Fibroblast of skin of left biceps (primary cell): ENCODE results near the gene SDK2.
"Not testable (repeated sequence)": the region's sequence is repeated elsewhere in the genome, so short reads cannot be mapped to it uniquely, and the experiment has no call there.

Experiments
- DNase-seq, 2 experiments: peaks; one replicate each; pipeline ENCODE4 v3.0.0-alpha.2; 2013; ENCODE audit warnings: low read depth in 2 of 2

SDK2 gene

GRCh38 chr17:73489333-73489732, 154.9 kb downstream of the SDK2 start:
- no peak for DNase-seq

GRCh38 chr17:73485130-73485529, 159.1 kb downstream of the SDK2 start:
- no peak for DNase-seq

DNA sequence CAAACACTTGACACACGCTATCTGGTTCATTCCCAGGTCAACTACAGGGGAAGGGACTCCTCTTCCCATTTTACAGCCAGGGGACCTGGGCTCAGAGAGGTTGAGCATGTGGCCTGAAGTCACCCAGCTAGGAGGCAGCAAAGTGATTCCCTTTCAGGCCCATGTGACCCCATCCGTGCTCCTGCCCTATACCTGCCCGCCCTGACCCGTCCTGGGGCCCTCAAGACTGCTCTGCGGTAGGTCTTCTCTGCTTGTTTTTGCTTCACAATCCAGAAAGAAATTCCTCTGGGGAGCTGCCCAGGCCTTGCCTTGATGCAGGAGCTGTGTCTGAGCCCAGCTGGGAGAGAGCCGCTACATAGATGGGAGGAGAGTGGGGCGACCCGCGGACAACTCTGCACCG, 161.4 kb downstream of the SDK2 start:
- no peak for DNase-seq

GRCh38 chr17:73482251-73482716, 162.0 kb downstream of the SDK2 start:
- DNase-seq = no peak

- DNase-seq = no peak
These were observed 162.6 kb downstream of the SDK2 start for GRCh38 chr17:73481676-73482075.

DNA sequence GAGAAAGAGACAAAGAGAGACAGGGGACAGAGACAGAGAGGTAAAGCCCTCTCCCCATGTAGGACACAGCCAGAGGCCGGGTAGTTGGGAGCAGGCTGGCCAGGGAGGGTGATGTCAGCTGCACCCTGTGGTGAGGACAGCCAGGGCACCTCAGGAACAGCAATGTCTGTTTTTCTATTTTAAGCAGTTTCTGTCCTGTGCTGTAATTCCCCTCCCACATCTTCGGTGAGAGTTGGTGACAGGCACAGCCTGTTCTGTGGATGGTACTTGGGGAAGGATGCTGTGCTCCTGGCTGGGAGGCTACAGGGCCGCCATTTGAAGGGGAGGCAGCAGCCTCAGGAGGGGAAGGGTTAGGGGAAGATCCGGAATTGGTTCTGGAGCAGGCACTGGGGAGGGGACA, 163.5 kb downstream of the SDK2 start:
- DNase-seq = no peak

DNA sequence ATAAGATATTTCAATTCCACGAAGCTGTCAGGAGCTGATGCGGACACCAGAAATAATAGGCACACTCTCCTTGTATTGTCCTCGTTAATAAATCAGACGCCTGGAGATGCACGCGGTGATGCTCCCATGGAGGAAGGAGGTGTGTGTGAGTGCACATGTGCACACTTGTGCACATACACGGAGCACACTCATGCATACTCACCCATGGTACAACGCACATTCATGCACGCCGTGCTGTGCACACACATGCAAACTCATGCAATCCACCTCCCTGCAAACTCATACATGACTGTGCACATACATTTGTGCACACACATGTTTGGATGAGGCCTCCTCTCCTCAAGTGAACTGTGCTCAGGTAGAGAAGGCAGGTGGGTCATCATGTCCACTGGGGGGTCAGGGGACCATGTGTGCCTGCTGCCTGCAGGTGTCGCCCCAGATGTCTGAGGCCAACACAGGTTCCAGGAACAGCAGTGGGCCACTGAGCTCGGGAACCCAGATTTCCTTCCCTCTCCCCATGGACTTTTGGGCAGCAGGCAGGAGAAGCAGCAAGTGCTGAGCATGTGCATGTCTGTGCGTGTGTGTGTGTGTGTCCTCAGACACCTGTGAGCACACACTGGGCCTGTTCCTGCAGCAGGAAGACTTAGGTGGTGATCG, 165.3 kb downstream of the SDK2 start:
- DNase-seq = no peak

- no peak for DNase-seq
These were observed 165.9 kb downstream of the SDK2 start for GRCh38 chr17:73478334-73478733.

- DNase-seq = no peak
These were observed 167.3 kb downstream of the SDK2 start for GRCh38 chr17:73476890-73477350.

GRCh38 chr17:73474370-73474988, 169.8 kb downstream of the SDK2 start:
- DNase-seq = peak; percentile 3 to 4

- DNase-seq = not testable (repeated sequence)
These were observed 171.5 kb downstream of the SDK2 start for GRCh38 chr17:73472715-73473114.

- DNase-seq = no peak
These were observed 172.3 kb downstream of the SDK2 start for GRCh38 chr17:73471924-73472323.

- no peak for DNase-seq
These were observed 173.9 kb downstream of the SDK2 start for GRCh38 chr17:73470316-73470826.

DNA sequence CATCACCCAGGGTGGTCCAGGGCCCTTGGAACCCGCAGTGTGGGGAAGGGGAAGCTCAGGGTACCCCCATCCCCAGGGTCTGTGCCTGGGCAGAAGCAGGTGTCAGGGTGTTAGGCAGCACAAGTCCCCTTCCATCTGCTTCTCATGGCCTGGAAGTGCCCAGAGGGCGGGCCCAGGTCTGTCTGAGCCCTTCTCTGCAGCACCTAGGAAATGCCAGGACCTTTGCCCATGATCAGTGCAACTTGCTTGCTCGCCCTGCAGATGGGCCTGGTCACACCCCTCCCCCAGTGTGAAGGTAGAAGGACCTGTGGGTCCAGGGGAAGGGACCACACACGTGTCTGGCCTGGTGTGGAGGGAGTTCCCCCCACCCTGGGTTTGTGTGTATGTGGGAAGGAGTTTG, 174.9 kb downstream of the SDK2 start:
- no peak for DNase-seq

DNA sequence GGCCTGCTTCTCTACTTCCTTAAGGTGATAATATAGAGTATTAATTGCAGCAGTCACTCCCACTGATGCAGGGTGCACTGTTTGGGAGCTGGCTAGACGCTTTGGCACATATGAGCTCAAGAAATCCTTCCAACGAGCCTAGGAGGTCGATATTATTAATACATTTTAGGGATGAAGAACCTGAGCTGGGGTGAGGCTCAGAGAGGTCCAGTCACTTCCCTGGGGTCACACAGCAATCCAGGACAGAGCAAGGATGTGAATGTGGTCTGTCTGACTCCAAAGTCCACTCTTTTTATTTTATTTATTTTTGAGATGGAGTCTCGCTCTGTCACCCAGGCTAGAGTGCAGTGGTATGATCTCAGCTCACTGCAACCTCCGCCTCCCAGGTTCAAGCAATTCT, 176.0 kb downstream of the SDK2 start:
- no peak for DNase-seq

GRCh38 chr17:73467651-73468050, 176.6 kb downstream of the SDK2 start:
- no peak for DNase-seq

- DNase-seq = no peak
These were observed 177.4 kb downstream of the SDK2 start for GRCh38 chr17:73466704-73467433.

GRCh38 chr17:73465953-73466230, 178.4 kb downstream of the SDK2 start:
- DNase-seq = no peak

- no peak for DNase-seq
These were observed 178.9 kb downstream of the SDK2 start for GRCh38 chr17:73465130-73465952.

DNA sequence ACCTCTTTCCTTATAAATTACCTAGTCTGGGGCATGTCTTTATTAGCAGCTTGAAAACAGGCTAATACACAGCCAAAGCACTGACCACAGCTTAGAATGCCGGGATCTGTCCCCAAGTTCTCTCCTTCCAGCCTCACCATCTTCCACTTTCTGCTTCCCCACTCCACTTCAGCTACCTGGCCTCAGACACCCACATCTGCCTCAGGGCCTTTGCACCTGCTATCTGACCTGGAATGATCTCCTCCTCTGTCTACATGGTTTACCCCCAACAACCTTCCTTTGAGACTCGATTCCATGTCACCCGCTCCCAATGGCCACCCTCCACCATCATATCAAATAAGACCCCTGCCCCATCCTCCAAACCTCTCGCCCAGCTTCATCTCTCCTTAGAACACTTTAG, 179.8 kb downstream of the SDK2 start:
- no peak for DNase-seq

DNA sequence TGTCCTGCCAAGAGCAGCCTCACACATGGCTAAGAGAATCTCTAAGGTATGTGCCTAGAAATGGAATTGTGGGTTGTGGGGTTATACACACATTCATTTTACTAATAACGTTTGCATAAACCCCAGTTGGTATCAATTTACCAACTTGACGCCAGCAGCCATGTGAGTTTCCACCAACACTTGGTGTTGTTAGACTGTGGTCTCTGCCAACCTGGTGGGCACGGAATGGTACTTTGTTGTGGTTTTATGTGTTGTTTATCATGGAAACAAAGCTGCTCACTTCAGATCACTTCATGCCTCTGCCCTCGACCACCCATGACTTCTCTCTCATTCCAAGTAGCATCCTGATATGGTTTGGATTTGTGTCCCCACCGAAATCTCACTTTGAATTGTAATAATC, 180.4 kb downstream of the SDK2 start:
- no peak for DNase-seq

DNA sequence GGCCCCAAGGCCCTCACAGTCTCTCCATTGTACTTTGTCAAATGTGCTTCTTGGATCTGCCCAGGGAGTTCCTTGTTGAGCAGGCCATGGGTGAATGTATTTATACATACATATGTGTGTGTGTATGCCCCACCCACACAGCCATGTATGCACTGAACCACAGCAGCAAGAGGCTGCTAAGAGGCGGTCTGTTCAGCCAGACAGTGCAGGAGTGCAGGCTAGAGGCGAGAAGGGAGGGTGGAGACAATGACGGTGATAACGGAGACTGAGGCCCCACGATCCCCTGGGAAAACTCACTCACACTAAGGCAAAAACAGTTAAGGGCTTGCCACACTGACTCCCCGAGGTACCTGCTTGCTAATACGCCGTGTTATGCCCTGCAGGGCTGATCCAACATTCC, 181.4 kb downstream of the SDK2 start:
- DNase-seq = no peak
